ENCODE results near the gene KIF4A. TPM values are rescaled to one million over a fixed set of nuclear protein-coding genes. Genes with fewer than 3 reads are reported as not detected.
"Not testable (repeated sequence)": the region's sequence is repeated elsewhere in the genome, so short reads cannot be mapped to it uniquely, and the experiment has no call there.

KIF4A gene
- polyA plus RNA-seq, 1 donor (not counting 4 experiments of a cell fraction or from before 2014, with no cell fraction given), result 7.1 TPM

GRCh38 chrX:70268034-70268433 lies 21.9 kb upstream of the KIF4A start, which contains the start of gene ARR3:
Gene ARR3, plus strand, starts transcription at chrX:70268334. Its CDS starts 1,052 bp downstream, at chrX:70269386.
- Histone ChIP-seq H3K4me3 (ENCODE audit: control insufficient read depth in 2 of 3, extremely low read depth in 1 of 3, insufficient read depth in 2 of 3, low read depth in 1 of 3, low read length in 3 of 3) (no peak within 1 kb of the TSS), H2AFZ (ENCODE audit: control insufficient read depth, low read length) (no peak within 1 kb of the TSS), H3K9ac (ENCODE audit: control insufficient read depth, extremely low read depth, insufficient read depth, low read length) (no peak within 1 kb of the TSS), H3K27ac (ENCODE audit: control insufficient read depth, insufficient read depth, low read length) (no peak within 1 kb of the TSS), H4K20me1 (ENCODE audit: control insufficient read depth, extremely low read depth, insufficient read depth, low read length) (no peaks in the 10 kb centered on the region), H3K27me3 (ENCODE audit: control insufficient read depth, extremely low read depth, insufficient read depth, low read length) (no peaks in the 10 kb centered on the region), H3K9me1 (ENCODE audit: control insufficient read depth, extremely low read depth, insufficient read depth, low read length) (no peaks in the 10 kb centered on the region), H3K4me2 (ENCODE audit: control insufficient read depth, extremely low read depth, insufficient read depth, low read depth, low read length) (no peak within 1 kb of the TSS), H3K4me1 (ENCODE audit: control insufficient read depth, extremely low read depth, insufficient read depth, low read length) (no peaks in the 10 kb centered on the region), H3K36me3 (ENCODE audit: control insufficient read depth in 2 of 2, extremely low read depth in 1 of 2, insufficient read depth in 2 of 2, low read length in 2 of 2) (no peaks in the 10 kb centered on the region), H3K79me2 (ENCODE audit: control insufficient read depth, insufficient read depth, low read length) (no peaks in the 10 kb centered on the region), H3K9me3 (ENCODE audit: control insufficient read depth, low read depth, low read length) (no peaks in the 10 kb centered on the region)
- dilution Hi-C loops (cut with MboI; ENCODE audit: extremely low pct_ligation_motif_present, low sequenced_read_pairs), result no loop called here
- FAIRE-seq (no peak), DNase-seq (ENCODE audit: low read depth, low spot score) (no peak)
- no peak for TF ChIP-seq EZH2 (IDR thresholded peaks at IDR 0.05; ENCODE audit: low read length)
- TF ChIP-seq CTCF (optimal IDR thresholded peaks at IDR 0.05 in 1 of 3, IDR thresholded peaks at IDR 0.05 in 1 of 3, conservative IDR thresholded peaks at IDR 0.05 in 1 of 3; ENCODE audit: extremely low read depth in 1 of 3, insufficient read depth in 2 of 3, low read length in 3 of 3), result no peak

- H3K4me1 ChIP-seq (ENCODE audit: control insufficient read depth, extremely low read depth, insufficient read depth, low read length); DNase-seq (ENCODE audit: low read depth, low spot score); H3K36me3 ChIP-seq (ENCODE audit: control insufficient read depth in 2 of 2, extremely low read depth in 1 of 2, insufficient read depth in 2 of 2, low read length in 2 of 2); dilution Hi-C loops (cut with MboI; ENCODE audit: extremely low pct_ligation_motif_present, low sequenced_read_pairs); H3K4me2 ChIP-seq (ENCODE audit: control insufficient read depth, extremely low read depth, insufficient read depth, low read depth, low read length); H3K9me3 ChIP-seq (ENCODE audit: control insufficient read depth, low read depth, low read length); H3K27me3 ChIP-seq (ENCODE audit: control insufficient read depth, extremely low read depth, insufficient read depth, low read length); H3K27ac ChIP-seq (ENCODE audit: control insufficient read depth, insufficient read depth, low read length); FAIRE-seq; H4K20me1 ChIP-seq (ENCODE audit: control insufficient read depth, extremely low read depth, insufficient read depth, low read length); H3K9ac ChIP-seq (ENCODE audit: control insufficient read depth, extremely low read depth, insufficient read depth, low read length); H3K79me2 ChIP-seq (ENCODE audit: control insufficient read depth, insufficient read depth, low read length); H3K4me3 ChIP-seq (ENCODE audit: control insufficient read depth in 2 of 3, extremely low read depth in 1 of 3, insufficient read depth in 2 of 3, low read depth in 1 of 3, low read length in 3 of 3); H3K9me1 ChIP-seq (ENCODE audit: control insufficient read depth, extremely low read depth, insufficient read depth, low read length); H2AFZ ChIP-seq (ENCODE audit: control insufficient read depth, low read length): not testable (repeated sequence)
Observed at GRCh38 chrX:70274029-70274428, 15.9 kb upstream of the KIF4A start.

- Histone ChIP-seq H3K9me3 (ENCODE audit: control insufficient read depth, low read depth, low read length) (peaks cover 2% of the 10 kb centered on the region), H3K79me2 (ENCODE audit: control insufficient read depth, insufficient read depth, low read length) (no peaks in the 10 kb centered on the region), H2AFZ (ENCODE audit: control insufficient read depth, low read length) (no peak overlapping the region), H3K4me2 (ENCODE audit: control insufficient read depth, extremely low read depth, insufficient read depth, low read depth, low read length) (no peak overlapping the region), H3K4me3 (ENCODE audit: control insufficient read depth in 2 of 3, extremely low read depth in 1 of 3, insufficient read depth in 2 of 3, low read depth in 1 of 3, low read length in 3 of 3) (no peak overlapping the region), H4K20me1 (ENCODE audit: control insufficient read depth, extremely low read depth, insufficient read depth, low read length) (no peaks in the 10 kb centered on the region), H3K9me1 (ENCODE audit: control insufficient read depth, extremely low read depth, insufficient read depth, low read length) (no peaks in the 10 kb centered on the region), H3K27ac (ENCODE audit: control insufficient read depth, insufficient read depth, low read length) (no peak overlapping the region), H3K9ac (ENCODE audit: control insufficient read depth, extremely low read depth, insufficient read depth, low read length) (no peak overlapping the region), H3K36me3 (ENCODE audit: control insufficient read depth in 2 of 2, extremely low read depth in 1 of 2, insufficient read depth in 2 of 2, low read length in 2 of 2) (no peaks in the 10 kb centered on the region), H3K4me1 (ENCODE audit: control insufficient read depth, extremely low read depth, insufficient read depth, low read length) (no peaks in the 10 kb centered on the region), H3K27me3 (ENCODE audit: control insufficient read depth, extremely low read depth, insufficient read depth, low read length) (no peaks in the 10 kb centered on the region)
- dilution Hi-C loops (cut with MboI; ENCODE audit: extremely low pct_ligation_motif_present, low sequenced_read_pairs), result no loop called here
- no peak for TF ChIP-seq EZH2 (IDR thresholded peaks at IDR 0.05; ENCODE audit: low read length)
- TF ChIP-seq CTCF (optimal IDR thresholded peaks at IDR 0.05 in 1 of 3, IDR thresholded peaks at IDR 0.05 in 1 of 3, conservative IDR thresholded peaks at IDR 0.05 in 1 of 3; ENCODE audit: extremely low read depth in 1 of 3, insufficient read depth in 2 of 3, low read length in 3 of 3), result no peak
- FAIRE-seq, result no peak
- DNase-seq (ENCODE audit: low read depth, low spot score), result no peak
Observed at GRCh38 chrX:70279081-70279480, 10.8 kb upstream of the KIF4A start.
